GM23338 (cell line): Measurements from ENCODE around the gene STRN4. TPM values are rescaled to one million over a fixed set of nuclear protein-coding genes. Genes with fewer than 3 reads are reported as not detected.
A peak's percentile ranks its signal among the peaks of the same experiment; 100 is the strongest.

Experiments
- ATAC-seq: fragments of 200-7000 bp; cut with Tn5 transposase; 3 replicates; pipeline ENCODE4 v1.9.1; 2020
- DNase-seq: peaks from one replicate; pipeline ENCODE4 v3.0.0-alpha.2; 2015; ENCODE audit warnings: low spot score
- H2AFZ ChIP-seq: fragments of 200-600 bp; sonication (generic); 2 replicates; pipeline ENCODE4 v1.8.0; 2016; ENCODE audit warnings: antibody characterized with exemption, mild to moderate bottlenecking, moderate library complexity
- H3F3A ChIP-seq: fragments of 200-600 bp; sonication (generic); replicated peaks from 2 replicates; pipeline ENCODE4 v1.8.0; 2017; ENCODE audit warnings: antibody characterized with exemption, mixed run types, low read depth
- H3K27ac ChIP-seq: fragments of 200-600 bp; sonication (generic); 2 replicates; pipeline ENCODE4 v1.6.1; 2016; ENCODE audit warnings: low read depth
- H3K27me3 ChIP-seq: fragments of 200-600 bp; sonication (generic); 2 replicates; pipeline ENCODE4 v1.8.0; 2016; ENCODE audit warnings: mild to moderate bottlenecking, mixed run types, moderate library complexity; ENCODE audit not compliant: insufficient read depth
- H3K36me3 ChIP-seq: fragments of 200-600 bp; sonication (generic); 2 replicates; pipeline ENCODE4 v1.8.0; 2016; ENCODE audit warnings: mild to moderate bottlenecking; ENCODE audit not compliant: insufficient read depth
- H3K4me1 ChIP-seq: fragments of 200-600 bp; sonication (generic); 2 replicates; pipeline ENCODE4 v1.8.0; 2016; ENCODE audit warnings: mild to moderate bottlenecking, moderate library complexity; ENCODE audit not compliant: insufficient read depth
- H3K4me2 ChIP-seq: fragments of 200-600 bp; sonication (generic); 2 replicates; pipeline ENCODE4 v1.7.1; 2017; ENCODE audit warnings: mixed run types
- H3K4me3 ChIP-seq: fragments of 200-600 bp; sonication (generic); 2 replicates; pipeline ENCODE4 v1.6.1; 2016; ENCODE audit warnings: mixed run types
- H3K79me2 ChIP-seq: fragments of 200-600 bp; sonication (generic); replicated peaks from 2 replicates; pipeline ENCODE4 v1.8.0; 2017; ENCODE audit warnings: mild to moderate bottlenecking; ENCODE audit not compliant: insufficient read depth
- H3K9me2 ChIP-seq: fragments of 200-600 bp; sonication (generic); 2 replicates; pipeline ENCODE4 v1.8.0; 2017; ENCODE audit not compliant: insufficient read depth
- H4K20me1 ChIP-seq: fragments of 200-600 bp; sonication (generic); replicated peaks from 2 replicates; pipeline ENCODE4 v1.8.0; 2017; ENCODE audit warnings: mild to moderate bottlenecking; ENCODE audit not compliant: insufficient read depth
- H3K27ac Mint-ChIP-seq: 2 replicates; pipeline ENCODE4 v1.8.0; 2020; ENCODE audit warnings: inconsistent platforms, mild to moderate bottlenecking, moderate library complexity, mixed read lengths
- H3K27me3 Mint-ChIP-seq: 3 replicates; pipeline ENCODE4 v1.8.0; 2022; ENCODE audit warnings: low read depth, mild to moderate bottlenecking, moderate library complexity, mixed read lengths, inconsistent platforms; ENCODE audit not compliant: insufficient read depth, poor library complexity
- H3K36me3 Mint-ChIP-seq: 3 replicates; pipeline ENCODE4 v1.8.0; 2021; ENCODE audit warnings: low read depth, mild to moderate bottlenecking, inconsistent platforms, moderate library complexity, mixed read lengths
- H3K4me1 Mint-ChIP-seq: 3 replicates; pipeline ENCODE4 v1.8.0; 2020; ENCODE audit warnings: mild to moderate bottlenecking, inconsistent platforms, mixed read lengths
- H3K4me3 Mint-ChIP-seq: 3 replicates; pipeline ENCODE4 v1.8.0; 2021; ENCODE audit warnings: moderate library complexity, mild to moderate bottlenecking, inconsistent platforms, mixed read lengths
- H3K9me3 Mint-ChIP-seq: 3 replicates; pipeline ENCODE4 v1.8.0; 2020; ENCODE audit warnings: moderate library complexity, mild to moderate bottlenecking, inconsistent platforms, mixed read lengths
- CREB1 ChIP-seq: fragments of 250-450 bp; sonication (Bioruptor Pico); IDR thresholded peaks from 2 replicates; pipeline ENCODE4 v1.5.0; 2020; ENCODE audit warnings: low read depth, mild to moderate bottlenecking, moderate library complexity
- EZH2 ChIP-seq: fragments of 200-600 bp; sonication (generic); IDR thresholded peaks from one replicate; pipeline ENCODE4 v1.8.0; 2017; ENCODE audit warnings: antibody characterized with exemption, mild to moderate bottlenecking, low read depth; ENCODE audit not compliant: unreplicated experiment
- EZH2phosphoT487 ChIP-seq: fragments of 200-600 bp; sonication (generic); IDR thresholded peaks from one replicate; pipeline ENCODE4 v1.8.1; 2018; ENCODE audit warnings: antibody characterized with exemption; ENCODE audit not compliant: unreplicated experiment
- JUNB ChIP-seq: IDR thresholded peaks from one replicate; pipeline ENCODE4 v1.6.1; 2016; ENCODE audit warnings: antibody characterized with exemption; ENCODE audit not compliant: unreplicated experiment
- NANOG ChIP-seq: IDR thresholded peaks from 2 replicates; pipeline ENCODE4 v1.6.1; 2016; ENCODE audit warnings: antibody characterized with exemption, borderline replicate concordance
- POLR2AphosphoS5 ChIP-seq: IDR thresholded peaks from 2 replicates; pipeline ENCODE4 v1.6.1; 2016; ENCODE audit warnings: antibody characterized with exemption, low read depth
- STAT1 ChIP-seq: IDR thresholded peaks from one replicate; pipeline ENCODE4 v1.6.1; 2016; ENCODE audit warnings: antibody characterized with exemption; ENCODE audit not compliant: unreplicated experiment
- ZNF331 ChIP-seq: fragments of 250-450 bp; sonication (Bioruptor Pico); IDR thresholded peaks from 2 replicates; pipeline ENCODE4 v1.5.0; 2020; ENCODE audit warnings: low read depth, mild to moderate bottlenecking, moderate library complexity
- polyA plus RNA-seq: library from polyadenylated mRNA; unstranded; fragments of >200 nt; fragmentation: Nextera tagmentation; extraction: Ambion mirVana; gene quantifications from 2 replicates; pipeline ENCODE4 v1.2.1, GENCODE V29; 2016
- total RNA-seq: library from RNA; depleted of rRNA; stranded (reverse); fragments of >200 nt; shearing (Covaris generic); gene quantifications from 2 replicates; pipeline ENCODE4 v1.2.3, GENCODE V29; 2014
- TF ChIP-seq, protein P1 (sequence below): IDR thresholded peaks from 2 replicates; pipeline ENCODE4 v1.6.1; 2016; ENCODE audit warnings: antibody characterized with exemption
- TF ChIP-seq, protein P2 (sequence below), 2 experiments: fragments of 200-600 bp in 1 of 2; sonication (generic) in 1 of 2; conservative IDR thresholded peaks; 2 replicates each; pipeline versions ENCODE4 v1.5.1 to v1.6.1; 2016 to 2017; ENCODE audit warnings: antibody characterized with exemption in 2 of 2, low read depth in 2 of 2, mild to moderate bottlenecking in 2 of 2, moderate library complexity in 1 of 2

STRN4 gene
- total and polyA plus RNA-seq, 2 experiments from 2014 or later, result 62.1 to 140 TPM

DNA sequence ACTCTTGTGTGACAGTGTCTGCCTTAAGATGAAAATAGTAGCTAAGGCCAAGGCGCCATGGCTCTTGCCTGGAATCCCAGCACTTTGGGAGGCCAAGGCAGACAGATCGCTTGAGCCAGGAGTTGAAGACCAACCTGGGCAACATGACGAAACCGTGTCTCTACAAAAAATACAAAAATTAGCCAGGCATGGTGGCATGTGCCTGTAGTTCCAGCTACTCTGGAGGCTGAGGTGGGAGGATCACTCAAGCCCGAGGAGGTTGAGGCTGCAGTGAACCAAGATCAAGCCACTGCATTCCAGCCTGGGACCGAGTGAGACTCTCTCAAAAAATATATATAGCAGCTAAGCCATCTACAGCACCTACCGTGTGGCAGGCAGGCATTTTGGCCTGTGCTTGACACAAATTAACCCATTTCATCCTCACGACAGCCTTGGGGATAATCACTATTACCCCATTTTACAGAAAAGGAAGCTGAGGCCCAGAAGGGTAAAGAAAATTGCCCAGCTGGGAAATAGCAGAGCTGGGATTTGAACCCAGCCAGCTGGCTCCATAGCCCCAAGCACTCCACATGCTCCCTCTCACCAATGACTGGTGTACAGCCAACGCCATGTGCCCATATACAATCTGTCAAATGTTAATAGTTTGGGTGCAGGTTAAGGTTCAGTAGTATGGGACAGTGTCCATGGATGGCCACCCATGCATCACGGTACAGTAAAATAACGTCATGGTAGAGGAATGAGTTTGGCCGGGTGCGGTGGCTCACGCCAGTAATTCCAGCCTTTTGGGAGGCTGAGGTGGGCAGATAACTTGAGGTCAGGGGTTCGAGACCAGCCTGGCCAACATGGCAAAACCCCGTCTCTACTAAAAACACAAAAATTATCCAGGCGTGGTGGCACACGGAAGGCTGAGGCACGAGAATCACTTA is 39.1 kb upstream of the STRN4 start:
- DNase-seq, result no peak
- H3K4me3 Mint-ChIP-seq, result peak overlapping the region; percentile 97
- Histone ChIP-seq H4K20me1 (peaks cover 39% of the 10 kb centered on the region), H2AFZ (no peak overlapping the region), H3K79me2 (peaks cover 76% of the 10 kb centered on the region), H3K4me1 (peaks cover 28% of the 10 kb centered on the region), H3K4me3 (peak overlapping the region; percentile 98), H3K27me3 (peaks cover 6% of the 10 kb centered on the region), H3K36me3 (peaks cover 45% of the 10 kb centered on the region), H3K27ac (peak overlapping the region; percentile 94), H3K9me2 (no peaks in the 10 kb centered on the region), H3K4me2 (peak overlapping the region; percentile 99), H3F3A (peaks cover 36% of the 10 kb centered on the region)
- TF ChIP-seq JUNB, result no peak
- TF ChIP-seq, protein P1, sequence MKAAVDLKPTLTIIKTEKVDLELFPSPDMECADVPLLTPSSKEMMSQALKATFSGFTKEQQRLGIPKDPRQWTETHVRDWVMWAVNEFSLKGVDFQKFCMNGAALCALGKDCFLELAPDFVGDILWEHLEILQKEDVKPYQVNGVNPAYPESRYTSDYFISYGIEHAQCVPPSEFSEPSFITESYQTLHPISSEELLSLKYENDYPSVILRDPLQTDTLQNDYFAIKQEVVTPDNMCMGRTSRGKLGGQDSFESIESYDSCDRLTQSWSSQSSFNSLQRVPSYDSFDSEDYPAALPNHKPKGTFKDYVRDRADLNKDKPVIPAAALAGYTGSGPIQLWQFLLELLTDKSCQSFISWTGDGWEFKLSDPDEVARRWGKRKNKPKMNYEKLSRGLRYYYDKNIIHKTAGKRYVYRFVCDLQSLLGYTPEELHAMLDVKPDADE, result no peak
- TF ChIP-seq ZNF331 (CRISPR knock-in tag), result no peak
- TF ChIP-seq CREB1 (CRISPR knock-in tag), result no peak
- TF ChIP-seq STAT1, result no peak
- TF ChIP-seq, protein P2, sequence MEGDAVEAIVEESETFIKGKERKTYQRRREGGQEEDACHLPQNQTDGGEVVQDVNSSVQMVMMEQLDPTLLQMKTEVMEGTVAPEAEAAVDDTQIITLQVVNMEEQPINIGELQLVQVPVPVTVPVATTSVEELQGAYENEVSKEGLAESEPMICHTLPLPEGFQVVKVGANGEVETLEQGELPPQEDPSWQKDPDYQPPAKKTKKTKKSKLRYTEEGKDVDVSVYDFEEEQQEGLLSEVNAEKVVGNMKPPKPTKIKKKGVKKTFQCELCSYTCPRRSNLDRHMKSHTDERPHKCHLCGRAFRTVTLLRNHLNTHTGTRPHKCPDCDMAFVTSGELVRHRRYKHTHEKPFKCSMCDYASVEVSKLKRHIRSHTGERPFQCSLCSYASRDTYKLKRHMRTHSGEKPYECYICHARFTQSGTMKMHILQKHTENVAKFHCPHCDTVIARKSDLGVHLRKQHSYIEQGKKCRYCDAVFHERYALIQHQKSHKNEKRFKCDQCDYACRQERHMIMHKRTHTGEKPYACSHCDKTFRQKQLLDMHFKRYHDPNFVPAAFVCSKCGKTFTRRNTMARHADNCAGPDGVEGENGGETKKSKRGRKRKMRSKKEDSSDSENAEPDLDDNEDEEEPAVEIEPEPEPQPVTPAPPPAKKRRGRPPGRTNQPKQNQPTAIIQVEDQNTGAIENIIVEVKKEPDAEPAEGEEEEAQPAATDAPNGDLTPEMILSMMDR (conservative IDR thresholded peaks at IDR 0.05; ENCODE audit: low read depth in 2 of 2), result no peak
- no peak for TF ChIP-seq EZH2
- TF ChIP-seq POLR2AphosphoS5, result no peak
- no peak for TF ChIP-seq NANOG
- no peak for TF ChIP-seq EZH2phosphoT487
- H3K4me1 Mint-ChIP-seq, result peaks cover 41% of the 10 kb centered on the region
- peaks cover 36% of the 10 kb centered on the region for H3K27me3 Mint-ChIP-seq
- H3K27ac Mint-ChIP-seq, result peak overlapping the region; percentile 100
- H3K36me3 Mint-ChIP-seq, result peaks cover 71% of the 10 kb centered on the region
- H3K9me3 Mint-ChIP-seq, result peaks cover 5% of the 10 kb centered on the region; the same call in 1 of the 3 replicates
- no peak for ATAC-seq

DNA sequence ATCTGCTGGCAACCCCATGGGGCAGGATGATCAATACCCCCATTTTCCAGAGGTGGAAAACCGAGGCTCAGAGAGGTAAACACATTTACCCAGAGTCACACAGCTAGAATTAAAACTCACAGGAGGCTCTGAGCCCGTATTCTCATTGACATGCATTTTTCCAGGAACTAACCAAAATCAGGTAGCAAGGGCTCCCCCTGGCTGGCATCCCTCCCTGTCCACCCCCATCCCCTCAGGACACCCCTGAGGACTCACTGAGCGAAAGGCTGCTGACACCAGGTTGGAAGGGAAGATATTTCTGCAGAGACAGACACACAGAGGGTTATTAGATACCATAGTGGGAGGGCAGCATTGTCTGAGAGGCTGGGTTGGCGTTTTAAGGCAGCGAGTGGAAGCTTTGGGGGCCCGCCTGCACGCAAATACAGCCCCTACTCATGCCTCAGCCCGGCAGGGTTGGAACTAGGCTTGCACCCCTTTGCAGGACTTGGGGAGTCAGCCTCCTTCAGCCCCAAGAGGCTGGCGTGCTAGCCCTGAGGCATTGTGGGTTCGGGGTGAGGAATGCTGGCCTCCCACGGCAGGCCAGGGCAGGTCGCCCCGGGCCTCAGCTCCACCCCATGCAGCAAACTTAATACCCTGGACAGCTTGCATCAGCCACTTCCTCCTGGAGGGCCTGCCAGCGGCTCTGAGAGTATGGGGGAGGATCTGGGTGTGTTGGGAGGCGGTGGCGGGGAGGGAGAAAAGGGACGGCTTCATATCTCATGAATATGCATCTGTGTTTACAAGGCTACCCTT is 38.2 kb upstream of the STRN4 start:
- peaks cover 5% of the 10 kb centered on the region; the same call in 1 of the 3 replicates for H3K9me3 Mint-ChIP-seq
- TF ChIP-seq EZH2phosphoT487, result no peak
- TF ChIP-seq CREB1 (CRISPR knock-in tag), result no peak
- TF ChIP-seq STAT1, result no peak
- TF ChIP-seq POLR2AphosphoS5, result peak; percentile 42
- TF ChIP-seq, protein P2 (conservative IDR thresholded peaks at IDR 0.05; ENCODE audit: low read depth in 2 of 2), result peak; percentile 62 to 64
- DNase-seq (peak; percentile 82), ATAC-seq (peak; percentile 16)
- Histone ChIP-seq H3F3A (peaks cover 31% of the 10 kb centered on the region), H2AFZ (no peak overlapping the region), H3K4me2 (peak overlapping the region; percentile 99), H3K79me2 (peaks cover 77% of the 10 kb centered on the region), H3K27me3 (peaks cover 5% of the 10 kb centered on the region), H3K4me1 (peaks cover 28% of the 10 kb centered on the region), H3K4me3 (peak overlapping the region; percentile 98), H3K36me3 (peaks cover 50% of the 10 kb centered on the region), H3K9me2 (no peaks in the 10 kb centered on the region), H3K27ac (peak overlapping the region; percentile 94), H4K20me1 (peaks cover 40% of the 10 kb centered on the region)
- peak overlapping the region; percentile 97 for H3K4me3 Mint-ChIP-seq
- H3K4me1 Mint-ChIP-seq, result peaks cover 40% of the 10 kb centered on the region
- H3K27ac Mint-ChIP-seq, result peak overlapping the region; percentile 100
- peaks cover 80% of the 10 kb centered on the region for H3K36me3 Mint-ChIP-seq
- H3K27me3 Mint-ChIP-seq, result peaks cover 37% of the 10 kb centered on the region
